Skeletal muscle satellite cell (primary cell): ENCODE data around the gene VGF.
"Not testable (repeated sequence)": the region's sequence is repeated elsewhere in the genome, so short reads cannot be mapped to it uniquely, and the experiment has no call there.

Source experiments
- H3K27me3 ChIP-seq: 2 replicates; pipeline ENCODE4 v1.7.0; 2013; ENCODE audit warnings: low read length; ENCODE audit not compliant: control insufficient read depth, insufficient read depth
- H3K36me3 ChIP-seq: 2 replicates; pipeline ENCODE4 v1.7.0; 2013; ENCODE audit warnings: mild to moderate bottlenecking, control low read depth, low read length; ENCODE audit not compliant: insufficient read depth
- H3K4me1 ChIP-seq: 2 replicates; pipeline ENCODE4 v1.7.0; 2013; ENCODE audit warnings: low read length; ENCODE audit not compliant: control insufficient read depth, insufficient read depth
- H3K4me2 ChIP-seq: 2 replicates; pipeline ENCODE4 v1.7.0; 2013; ENCODE audit warnings: mild to moderate bottlenecking, low read length
- H3K4me3 ChIP-seq: 2 replicates; pipeline ENCODE4 v1.7.0; 2013; ENCODE audit warnings: low read length
- H3K9ac ChIP-seq: 2 replicates; pipeline ENCODE4 v1.7.0; 2013; ENCODE audit warnings: mild to moderate bottlenecking, low read depth, low read length, moderate library complexity
- H3K9me3 ChIP-seq: replicated peaks from 2 replicates; pipeline ENCODE4 v1.7.0; 2013; ENCODE audit warnings: mild to moderate bottlenecking, control low read depth, low read length
- small RNA-seq: library from RNA; depleted of rRNA; stranded (forward); fragments of <200 nt; gene quantifications from one replicate; pipeline ENCODE3, GENCODE V24; 2012

The VGF gene

GRCh38 chr7:101121631-101121990 is 43.8 kb downstream of the VGF start:
- peak overlapping the region; percentile 82 for H3K9ac ChIP-seq

GRCh38 chr7:101120315-101120714 is 45.1 kb downstream of the VGF start:
- Histone ChIP-seq H3K36me3 (no peaks in the 10 kb centered on the region), H3K4me1 (peaks cover 84% of the 10 kb centered on the region), H3K9ac (peak overlapping the region; percentile 50), H3K4me2 (no peak overlapping the region), H3K27me3 (no peaks in the 10 kb centered on the region), H3K9me3 (no peaks in the 10 kb centered on the region), H3K4me3 (no peak overlapping the region)

More at GRCh38 chr7:101121631-101121990, 43.8 kb downstream of the VGF start:
- peaks cover 92% of the 10 kb centered on the region for H3K4me1 ChIP-seq
- H3K27me3 ChIP-seq, H3K4me3 ChIP-seq, H3K36me3 ChIP-seq, H3K9me3 ChIP-seq: not testable (repeated sequence)
- peak overlapping the region; percentile 74 for H3K4me2 ChIP-seq

DNA sequence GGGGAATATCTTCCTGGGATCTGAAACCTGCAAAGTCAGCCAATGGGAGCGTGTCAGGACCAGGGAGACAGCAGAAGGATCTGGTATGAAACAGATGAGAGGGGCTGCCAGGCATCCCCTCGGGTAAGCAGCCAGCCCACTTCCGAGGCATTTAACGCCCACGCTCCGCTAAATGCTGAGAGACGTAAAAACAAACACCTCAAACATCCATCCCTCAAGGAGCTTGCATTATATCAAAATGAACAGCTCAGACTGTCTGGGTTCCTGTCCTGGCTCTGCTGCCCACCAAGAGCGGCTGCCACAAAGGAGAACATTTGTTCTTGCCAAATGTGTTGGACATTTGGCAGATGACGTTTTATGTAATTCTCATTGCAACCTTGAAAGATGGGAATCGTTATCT is 45.5 kb downstream of the VGF start:
- no peaks in the 10 kb centered on the region for H3K27me3 ChIP-seq

DNA sequence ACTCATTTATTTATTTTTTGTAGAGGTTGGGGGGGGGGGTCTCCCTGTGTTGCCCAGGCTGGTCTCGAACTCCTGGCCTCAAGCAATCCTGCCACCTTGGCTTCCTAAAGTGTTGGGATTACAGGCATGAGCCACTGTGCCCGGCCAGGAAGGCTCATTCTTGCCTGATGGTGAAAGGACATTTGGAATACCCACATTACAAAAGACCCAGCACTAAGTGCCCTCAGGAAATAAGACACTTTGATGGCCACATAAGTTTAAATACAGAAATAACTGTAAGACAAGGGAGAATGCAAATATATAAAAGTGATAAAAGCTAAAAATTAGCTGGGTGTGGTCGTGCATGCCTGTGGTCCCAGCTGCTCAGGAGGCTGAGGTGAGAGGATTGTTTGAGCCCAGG is 46.5 kb downstream of the VGF start:
- peaks cover 79% of the 10 kb centered on the region for H3K4me1 ChIP-seq
- H3K9me3 ChIP-seq, result no peaks in the 10 kb centered on the region
- H3K36me3 ChIP-seq, result no peaks in the 10 kb centered on the region
- no peak overlapping the region for H3K4me2 ChIP-seq
- peak overlapping the region; percentile 53 for H3K9ac ChIP-seq
- no peak overlapping the region for H3K4me3 ChIP-seq
- no peaks in the 10 kb centered on the region for H3K27me3 ChIP-seq

More for the DNA sequence above, 45.5 kb downstream of the VGF start:
- H3K4me1 ChIP-seq, result peaks cover 80% of the 10 kb centered on the region
- H3K4me3 ChIP-seq, result no peak overlapping the region
- H3K4me2 ChIP-seq, result peak overlapping the region; percentile 15
- no peaks in the 10 kb centered on the region for H3K36me3 ChIP-seq
- peak overlapping the region; percentile 50 for H3K9ac ChIP-seq
- H3K9me3 ChIP-seq, result no peaks in the 10 kb centered on the region

- Histone ChIP-seq H3K9ac (peak overlapping the region; percentile 84), H3K36me3 (no peaks in the 10 kb centered on the region), H3K4me2 (peak overlapping the region; percentile 47), H3K4me1 (peaks cover 77% of the 10 kb centered on the region), H3K9me3 (no peaks in the 10 kb centered on the region), H3K27me3 (no peaks in the 10 kb centered on the region), H3K4me3 (no peak overlapping the region)
These were observed 48.5 kb downstream of the VGF start for GRCh38 chr7:101116898-101117297.

DNA sequence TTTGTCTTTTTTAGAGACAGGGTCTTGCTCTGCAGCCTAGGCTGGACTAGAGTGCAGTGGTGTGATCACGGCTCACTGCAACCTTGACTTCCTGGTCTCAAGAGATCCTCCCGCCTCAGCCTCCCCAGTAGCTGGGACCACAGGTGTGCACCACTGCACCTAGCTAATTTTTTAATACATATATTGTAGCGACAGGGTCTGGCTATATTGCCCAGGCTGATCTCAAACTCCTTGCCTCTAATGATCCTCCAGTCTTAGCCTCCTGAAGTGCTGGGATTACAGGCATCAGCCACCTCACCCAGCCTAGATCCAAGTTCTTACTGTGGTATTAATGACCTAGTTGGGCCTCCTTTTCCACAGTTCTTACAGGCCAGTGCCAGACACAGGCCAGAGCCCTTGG is 50.2 kb downstream of the VGF start:
- H3K4me3 ChIP-seq, result no peak overlapping the region
- no peaks in the 10 kb centered on the region for H3K9me3 ChIP-seq
- H3K36me3 ChIP-seq, result no peaks in the 10 kb centered on the region
- H3K4me2 ChIP-seq, result no peak overlapping the region
- no peaks in the 10 kb centered on the region for H3K27me3 ChIP-seq
- peaks cover 74% of the 10 kb centered on the region for H3K4me1 ChIP-seq
- H3K9ac ChIP-seq, result no peak overlapping the region

- H3K4me1 ChIP-seq, result peaks cover 68% of the 10 kb centered on the region
- H3K9ac ChIP-seq, result peak overlapping the region; percentile 83
- peak overlapping the region; percentile 44 for H3K4me3 ChIP-seq
- H3K9me3 ChIP-seq, result no peaks in the 10 kb centered on the region
- no peaks in the 10 kb centered on the region for H3K36me3 ChIP-seq
- H3K4me2 ChIP-seq, result peak overlapping the region; percentile 62
- no peaks in the 10 kb centered on the region for H3K27me3 ChIP-seq
These were observed 50.9 kb downstream of the VGF start for GRCh38 chr7:101114492-101114891.

DNA sequence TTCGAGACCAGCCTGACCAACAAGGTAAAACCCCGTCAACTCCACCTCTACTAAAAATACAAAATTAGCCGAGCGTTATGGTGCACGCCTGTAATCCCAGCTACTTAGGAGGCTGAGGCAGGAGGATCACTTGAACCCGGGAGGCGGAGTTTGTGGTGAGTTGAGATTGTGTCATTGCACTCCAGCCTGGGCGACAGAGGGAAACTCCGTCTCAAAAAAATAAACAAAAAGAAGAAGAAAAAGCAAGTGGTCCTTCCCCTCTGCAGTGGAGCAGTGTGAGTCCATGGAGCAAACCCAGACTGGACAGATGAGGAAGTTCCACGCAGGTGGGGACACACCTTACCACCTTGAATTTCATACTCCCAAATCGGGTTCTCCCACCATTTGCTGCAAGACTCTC is 51.5 kb downstream of the VGF start:
- H3K36me3 ChIP-seq, result no peaks in the 10 kb centered on the region
- peak overlapping the region; percentile 62 for H3K4me2 ChIP-seq

DNA sequence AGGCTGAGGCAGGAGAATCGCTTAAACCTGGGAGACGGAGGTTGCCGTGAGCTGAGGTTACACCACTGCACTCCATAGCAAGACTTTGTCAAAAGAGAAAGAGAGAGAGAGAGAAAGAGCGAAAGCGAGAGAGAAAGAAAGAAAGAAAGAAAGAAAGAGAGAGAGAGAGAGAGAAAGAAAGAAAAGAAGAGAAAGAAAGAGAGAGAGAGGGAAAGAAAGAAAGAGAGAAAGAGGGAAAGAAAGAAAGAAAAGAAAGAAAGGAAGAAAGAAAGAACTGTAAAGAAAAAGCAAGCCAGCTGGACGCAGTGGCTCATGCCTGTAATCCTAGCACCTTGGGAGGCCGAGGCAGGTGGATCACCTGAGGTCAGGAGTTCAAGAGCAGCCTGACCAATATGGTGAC is 52.2 kb downstream of the VGF start:
- H3K9ac ChIP-seq, result peak overlapping the region; percentile 82
- peaks cover 68% of the 10 kb centered on the region for H3K4me1 ChIP-seq

More for the DNA sequence above, 51.5 kb downstream of the VGF start:
- H3K4me1 ChIP-seq, result peaks cover 68% of the 10 kb centered on the region
- H3K9ac ChIP-seq, result peak overlapping the region; percentile 83
- H3K4me3 ChIP-seq, result peak overlapping the region; percentile 44
- H3K27me3 ChIP-seq, result no peaks in the 10 kb centered on the region
- H3K9me3 ChIP-seq, result no peaks in the 10 kb centered on the region

More for the DNA sequence above, 52.2 kb downstream of the VGF start:
- not testable (repeated sequence) for H3K27me3 ChIP-seq, H3K4me2 ChIP-seq, H3K4me3 ChIP-seq, H3K36me3 ChIP-seq, H3K9me3 ChIP-seq

Small RNA genes lying within 50 kb of the gene (small RNA-seq; reads per million reads assigned to genes)
- 0.35 reads per million for gene MIR4653
